ENCODE data around the gene TBC1D22A. TPM values are rescaled to one million over a fixed set of nuclear protein-coding genes. Genes with fewer than 3 reads are reported as not detected.
A peak's percentile ranks its signal among the peaks of the same experiment; 100 is the strongest.

The TBC1D22A gene
- total and polyA plus RNA-seq, 9 donors = 12.5 to 25.6 (median 18.5) TPM

GRCh38 chr22:46774253-46774979, 12.0 kb downstream of the TBC1D22A start:
- DNase-seq = no peak
- H3K36me3 ChIP-seq = no peaks in the 10 kb centered on the region
- peak overlapping the region in 1 of 2 donors; percentile 3 for H3K27ac ChIP-seq
- no peak for TF ChIP-seq EP300 (IDR thresholded peaks at IDR 0.05)
- no peak for TF ChIP-seq CTCF (IDR thresholded peaks at IDR 0.05)
- TF ChIP-seq POLR2A (IDR thresholded peaks at IDR 0.05) = no peak
- intact Hi-C loops (cut with DNase I) = no loop called here
- no peaks in the 10 kb centered on the region for H3K27me3 ChIP-seq
- H3K9me3 ChIP-seq = no peaks in the 10 kb centered on the region
- no peak overlapping the region for H3K4me3 ChIP-seq
- 71 to 82% (median 72%) methylated on average over 24 of the region's 24 CpGs for WGBS, 3 donors
- H3K4me1 ChIP-seq (ENCODE audit: insufficient read depth) = peaks cover 8% of the 10 kb centered on the region

- Histone ChIP-seq H3K4me1 (ENCODE audit: insufficient read depth) (peaks cover 8% of the 10 kb centered on the region), H3K27me3 (no peaks in the 10 kb centered on the region), H3K27ac (no peak overlapping the region), H3K9me3 (no peaks in the 10 kb centered on the region), H3K4me3 (no peak overlapping the region), H3K36me3 (no peaks in the 10 kb centered on the region)
- intact Hi-C loops (cut with DNase I) = no loop called here
- DNase-seq = no peak
- 71 to 81% (median 73%) methylated on average over 20 of the region's 20 CpGs for WGBS, 3 donors
- TF ChIP-seq POLR2A (IDR thresholded peaks at IDR 0.05) (no peak), EP300 (IDR thresholded peaks at IDR 0.05) (no peak), CTCF (IDR thresholded peaks at IDR 0.05) (no peak)
Observed at GRCh38 chr22:46774980-46775849, 12.8 kb downstream of the TBC1D22A start.

GRCh38 chr22:46775850-46776826, 13.7 kb downstream of the TBC1D22A start:
- H3K27me3 ChIP-seq = no peaks in the 10 kb centered on the region
- H3K4me1 ChIP-seq (ENCODE audit: insufficient read depth) = peaks cover 3% of the 10 kb centered on the region
- intact Hi-C loops (cut with DNase I) = no loop called here
- no peak overlapping the region for H3K27ac ChIP-seq
- no peaks in the 10 kb centered on the region for H3K9me3 ChIP-seq
- H3K36me3 ChIP-seq = no peaks in the 10 kb centered on the region
- 82 to 86% (median 85%) methylated on average over 22 of the region's 22 CpGs for WGBS, 3 donors
- TF ChIP-seq EP300 (IDR thresholded peaks at IDR 0.05) (no peak), CTCF (IDR thresholded peaks at IDR 0.05) (no peak), POLR2A (IDR thresholded peaks at IDR 0.05) (no peak)
- H3K4me3 ChIP-seq = no peak overlapping the region
- DNase-seq = no peak

All from ovary (tissue), 9 donors.